AG04450 (cell line): ENCODE measurements around the gene ZFP92. TPM values are rescaled to one million over a fixed set of nuclear protein-coding genes. Genes with fewer than 3 reads are reported as not detected.

Experiments used
- CTCF ChIA-PET: fragments of 300-600, 350-600 bp; formaldehyde crosslinking; extraction: SDS; loops from one replicate; lab custom pipeline; 2022; ENCODE audit warnings: antibody characterized with exemption, inconsistent platforms; lab: Charles Lee
- POLR2A ChIA-PET: fragments of 350-600 bp; formaldehyde crosslinking; extraction: SDS; loops from one replicate; lab custom pipeline; 2021; ENCODE audit warnings: antibody characterized with exemption, inconsistent platforms; lab: Yijun Ruan, JAX
- DNase-seq: peaks from one replicate; pipeline ENCODE4 v3.0.0-alpha.2; 2011; ENCODE audit warnings: low read depth, low spot score
- H3K27ac ChIP-seq: one replicate; pipeline ENCODE4 v1.5.1; 2012; ENCODE audit warnings: low read depth, low read length, control low read depth
- H3K27me3 ChIP-seq: one replicate; pipeline ENCODE4 v1.6.0; 2012; ENCODE audit warnings: low read length; ENCODE audit not compliant: control insufficient read depth, insufficient read depth
- H3K4me3 ChIP-seq: 2 replicates; pipeline ENCODE4 v1.5.1; 2011; ENCODE audit warnings: mild to moderate bottlenecking, low read depth, low read length, control low read depth
- H3K9me3 ChIP-seq: 2 replicates; pipeline ENCODE4 v1.5.1; 2012; ENCODE audit warnings: low read length; ENCODE audit not compliant: control insufficient read depth, insufficient read depth
- polyA plus RNA-seq: library from polyadenylated mRNA; depleted of rRNA; stranded (reverse); fragments of >200 nt; gene quantifications from 2 replicates; pipeline ENCODE4 v1.2.3, GENCODE V29; 2011
- TF ChIP-seq, protein P1 (sequence below): IDR thresholded peaks from 2 replicates; pipeline ENCODE4 v1.5.1; 2011; ENCODE audit warnings: low read depth, low read length, control low read depth, inconsistent platforms

Gene ZFP92
- polyA plus RNA-seq, 1 experiment: 0.02 TPM

DNA sequence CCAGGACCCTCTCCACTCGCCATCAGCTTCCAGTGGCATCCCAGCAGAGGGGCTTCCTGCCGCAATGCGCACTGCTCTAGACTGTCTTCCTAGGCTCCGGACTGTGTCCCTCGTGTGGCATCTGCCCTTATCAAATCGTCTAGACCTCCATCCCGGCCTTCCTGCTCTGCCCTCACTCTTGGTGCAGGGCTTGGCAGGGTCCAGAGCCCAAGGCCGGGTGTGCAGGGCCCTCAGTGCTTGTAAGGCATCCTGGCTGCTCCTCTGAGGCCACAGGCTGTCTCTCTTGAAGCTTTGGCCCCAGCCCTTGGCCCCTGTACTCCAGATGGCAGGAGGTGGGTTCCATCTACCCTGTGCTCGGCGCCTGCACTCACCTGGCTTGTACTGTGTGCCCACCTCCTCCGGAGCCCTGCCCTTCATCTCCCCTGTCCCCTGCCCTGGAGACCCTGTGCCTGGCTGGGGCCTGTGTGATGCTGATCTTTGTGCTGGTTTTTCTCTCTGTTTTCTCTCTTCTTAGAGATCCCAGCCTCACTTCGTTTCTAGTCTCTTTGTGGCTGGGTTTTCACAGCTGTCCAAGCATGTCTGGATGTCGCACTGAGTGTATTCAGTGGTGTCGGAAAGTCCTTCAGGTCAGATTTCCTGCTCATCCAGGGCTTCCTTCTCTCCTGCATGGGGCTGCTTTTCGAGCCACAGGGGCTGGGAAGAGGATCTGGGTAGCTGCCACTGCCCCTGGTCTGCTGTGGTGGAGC lies 38.3 kb downstream of the ZFP92 start:
- ChIA-PET CTCF (no interaction called here), POLR2A (no interaction called here)
- no peaks in the 10 kb centered on the region for H3K9me3 ChIP-seq
- no peak overlapping the region for H3K27ac ChIP-seq
- no peaks in the 10 kb centered on the region for H3K27me3 ChIP-seq
- TF ChIP-seq, protein P1, sequence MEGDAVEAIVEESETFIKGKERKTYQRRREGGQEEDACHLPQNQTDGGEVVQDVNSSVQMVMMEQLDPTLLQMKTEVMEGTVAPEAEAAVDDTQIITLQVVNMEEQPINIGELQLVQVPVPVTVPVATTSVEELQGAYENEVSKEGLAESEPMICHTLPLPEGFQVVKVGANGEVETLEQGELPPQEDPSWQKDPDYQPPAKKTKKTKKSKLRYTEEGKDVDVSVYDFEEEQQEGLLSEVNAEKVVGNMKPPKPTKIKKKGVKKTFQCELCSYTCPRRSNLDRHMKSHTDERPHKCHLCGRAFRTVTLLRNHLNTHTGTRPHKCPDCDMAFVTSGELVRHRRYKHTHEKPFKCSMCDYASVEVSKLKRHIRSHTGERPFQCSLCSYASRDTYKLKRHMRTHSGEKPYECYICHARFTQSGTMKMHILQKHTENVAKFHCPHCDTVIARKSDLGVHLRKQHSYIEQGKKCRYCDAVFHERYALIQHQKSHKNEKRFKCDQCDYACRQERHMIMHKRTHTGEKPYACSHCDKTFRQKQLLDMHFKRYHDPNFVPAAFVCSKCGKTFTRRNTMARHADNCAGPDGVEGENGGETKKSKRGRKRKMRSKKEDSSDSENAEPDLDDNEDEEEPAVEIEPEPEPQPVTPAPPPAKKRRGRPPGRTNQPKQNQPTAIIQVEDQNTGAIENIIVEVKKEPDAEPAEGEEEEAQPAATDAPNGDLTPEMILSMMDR: no peak
- DNase-seq: no peak
- H3K4me3 ChIP-seq: no peak overlapping the region

DNA sequence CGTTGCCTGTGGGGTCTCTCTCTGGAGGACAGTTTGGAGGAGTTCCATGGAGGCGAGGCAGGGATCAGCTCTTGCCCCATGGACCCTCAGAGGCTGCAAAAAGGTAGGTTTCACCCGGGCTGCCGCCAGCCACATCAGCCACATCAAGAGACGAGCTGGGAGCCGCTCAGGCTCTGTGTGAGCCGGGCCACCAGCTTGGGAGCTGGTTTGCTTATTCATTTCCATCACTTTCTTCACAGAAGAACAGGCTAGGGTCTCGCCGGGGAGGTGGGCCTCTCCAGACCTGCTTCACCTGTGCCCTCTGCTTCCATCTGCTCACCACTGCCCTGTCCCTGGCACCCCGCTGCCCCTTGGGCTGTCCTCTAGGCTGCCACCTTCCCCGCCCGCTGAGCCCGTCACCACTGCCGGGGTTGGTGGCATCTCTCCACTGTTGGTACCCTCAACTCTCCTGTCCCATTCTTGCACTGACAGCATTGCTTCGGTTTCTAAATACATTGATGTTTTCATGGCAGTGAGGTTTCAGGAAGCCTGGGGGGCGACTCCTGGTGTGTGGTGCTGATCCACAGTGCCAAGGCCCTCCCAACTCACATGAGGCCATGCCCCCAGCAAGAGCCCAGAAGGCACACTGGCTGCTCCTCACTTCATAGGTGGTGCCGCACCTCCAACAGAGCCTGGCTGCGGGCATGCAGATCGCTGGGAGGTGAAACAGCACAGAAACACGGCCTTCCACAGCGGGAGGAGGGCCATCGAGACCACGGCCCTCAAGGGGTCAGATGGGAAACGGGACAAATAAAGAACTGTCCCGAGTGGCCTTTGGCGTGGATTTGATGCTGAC lies 39.1 kb downstream of the ZFP92 start:
- no peak overlapping the region for H3K4me3 ChIP-seq
- POLR2A ChIA-PET: no interaction called here
- TF ChIP-seq, protein P1: no peak
- no peak for DNase-seq
- H3K9me3 ChIP-seq: no peaks in the 10 kb centered on the region
- H3K27ac ChIP-seq: no peak overlapping the region
- CTCF ChIA-PET: no interaction called here
- H3K27me3 ChIP-seq: no peaks in the 10 kb centered on the region

DNA sequence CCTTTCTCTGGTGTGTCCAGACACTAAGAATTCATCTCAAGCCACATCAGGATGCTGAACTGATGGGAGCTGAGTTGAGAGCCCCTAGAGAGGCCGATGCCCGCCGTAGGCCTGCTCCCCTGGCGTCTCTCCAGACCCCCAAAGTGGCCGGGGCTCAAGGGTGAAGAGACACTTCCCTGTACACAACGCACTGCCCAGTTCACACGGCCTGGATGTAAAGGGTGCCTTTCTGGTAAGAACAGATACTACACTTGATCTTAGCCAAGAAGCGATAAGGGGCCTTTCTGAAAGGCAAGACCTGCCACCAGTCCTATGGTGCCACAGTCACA lies 39.6 kb downstream of the ZFP92 start:
- Histone ChIP-seq H3K27me3 (no peaks in the 10 kb centered on the region), H3K4me3 (no peak overlapping the region), H3K27ac (no peak overlapping the region), H3K9me3 (no peaks in the 10 kb centered on the region)
- CTCF ChIA-PET: no interaction called here
- TF ChIP-seq, protein P1: no peak
- POLR2A ChIA-PET: no interaction called here
- DNase-seq: no peak

DNA sequence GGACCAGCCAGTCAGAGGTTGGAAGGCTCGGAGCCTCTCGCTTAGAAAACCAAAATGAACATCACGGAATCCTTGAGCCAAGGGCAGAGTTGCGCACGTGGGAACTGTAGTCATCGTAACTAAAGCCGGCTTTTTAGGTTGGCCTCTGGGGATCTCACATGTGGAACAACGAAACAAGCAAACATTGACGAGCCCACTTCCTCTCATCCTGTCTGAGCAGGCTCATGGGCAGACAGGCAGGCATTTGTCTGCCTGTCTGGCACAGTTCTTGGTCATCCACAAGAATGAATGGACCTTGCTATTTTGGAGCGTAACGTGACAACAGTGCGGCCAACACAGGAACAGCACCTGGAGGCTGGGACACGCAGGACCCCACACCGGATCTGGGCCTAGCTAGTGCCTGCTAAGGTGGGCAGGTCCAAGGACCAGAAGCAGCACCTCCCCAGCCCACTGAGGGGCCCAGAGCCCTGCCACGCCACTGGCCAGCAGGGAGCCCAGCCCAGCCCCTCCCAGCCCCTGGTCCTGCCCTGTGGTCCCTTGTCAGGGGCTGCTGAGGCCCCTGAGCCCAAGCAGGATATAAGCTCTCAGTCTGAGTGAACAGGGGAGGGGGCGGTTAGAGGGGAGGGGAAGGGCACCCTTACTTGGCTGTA lies 43.8 kb downstream of the ZFP92 start:
- no peak overlapping the region for H3K27ac ChIP-seq
- H3K27me3 ChIP-seq: no peaks in the 10 kb centered on the region
- CTCF ChIA-PET: no interaction called here
- POLR2A ChIA-PET: no interaction called here
- H3K9me3 ChIP-seq: no peaks in the 10 kb centered on the region
- TF ChIP-seq, protein P1: no peak
- no peak overlapping the region for H3K4me3 ChIP-seq
- DNase-seq: no peak

DNA sequence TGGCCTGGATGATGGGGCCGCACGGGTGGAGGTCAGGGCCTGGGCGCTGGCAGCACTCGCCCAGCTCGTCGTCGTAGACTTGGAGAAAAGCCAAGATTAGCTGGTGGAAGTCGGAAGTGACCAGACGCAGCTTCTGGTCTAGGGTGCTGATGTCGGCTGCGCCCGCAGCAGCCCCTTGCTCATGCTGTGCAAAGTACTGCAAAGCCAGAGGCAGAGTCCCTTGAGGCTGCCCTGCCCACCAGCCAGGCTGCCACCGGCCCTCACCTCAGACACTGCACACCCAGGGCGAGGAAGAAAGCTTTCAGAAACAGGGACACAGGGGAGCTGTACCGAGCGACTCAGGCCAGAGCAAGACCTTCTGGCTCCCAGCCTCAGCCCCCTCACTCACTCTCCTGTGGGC lies 44.3 kb downstream of the ZFP92 start:
- TF ChIP-seq, protein P1: no peak
- no peak for DNase-seq
- H3K27me3 ChIP-seq: no peaks in the 10 kb centered on the region
- ChIA-PET POLR2A (no interaction called here), CTCF (no interaction called here)
- H3K9me3 ChIP-seq: no peaks in the 10 kb centered on the region
- no peak overlapping the region for H3K4me3 ChIP-seq
- H3K27ac ChIP-seq: no peak overlapping the region
